Lower leg skin (tissue), 3 donors: ENCODE measurements around the gene COL4A1.

Experiments
- CTCF ChIP-seq, 3 donors: fragments of 450-650 bp; IDR thresholded peaks; one replicate each; pipeline ENCODE4 v1.5.1; 2016; ENCODE audit warnings: antibody characterized with exemption in 3 of 3, mild to moderate bottlenecking in 3 of 3, moderate library complexity in 2 of 3
- POLR2A ChIP-seq, 2 donors: fragments of 450-650 bp; IDR thresholded peaks; one replicate each; pipeline ENCODE4 v1.6.1; 2016 to 2017; ENCODE audit warnings: antibody characterized with exemption in 2 of 2, mild to moderate bottlenecking in 1 of 2, moderate library complexity in 1 of 2

- TF ChIP-seq CTCF (IDR thresholded peaks at IDR 0.05) (no peak), POLR2A (IDR thresholded peaks at IDR 0.05) (no peak)
These were observed 151.9 kb downstream of the COL4A1 start for GRCh38 chr13:110155072-110155471.
